H54 (cell line): ENCODE results near the gene PRKCB.

Source experiments
- DNase-seq: peaks from one replicate; pipeline ENCODE4 v3.0.0; 2011; ENCODE audit warnings: low spot score, mixed read lengths; ENCODE audit not compliant: insufficient read length
- FAIRE-seq: peaks from 3 replicates; lab custom pipeline; 2011; peaks lifted over from hg19 to GRCh38; lab: Jason Lieb, UNC
- POLR2A ChIP-seq: IDR thresholded peaks from 2 replicates; pipeline ENCODE4 v1.6.1; 2011; ENCODE audit warnings: low read depth, mild to moderate bottlenecking, low read length

Gene PRKCB

DNA sequence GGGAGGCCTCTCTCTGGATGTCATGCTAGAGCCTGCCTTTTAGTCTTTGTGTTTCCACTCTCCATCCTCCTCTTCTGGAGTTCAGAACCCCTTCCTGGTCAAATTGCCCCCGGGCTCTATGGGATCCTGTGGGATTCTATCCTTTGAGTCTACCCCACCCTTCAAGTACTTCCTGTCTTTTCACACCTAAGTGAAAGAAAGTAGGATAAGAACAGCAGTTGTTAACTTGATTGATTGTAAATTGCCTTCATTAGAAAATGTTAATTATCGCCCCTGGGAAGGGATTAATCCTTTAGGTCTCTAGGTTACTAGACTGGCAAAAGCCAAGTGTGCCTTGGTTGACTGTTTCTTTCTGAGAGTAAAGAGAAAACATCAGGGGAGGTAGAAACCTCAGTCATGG, 30.1 kb downstream of the PRKCB start:
- FAIRE-seq (no peak), DNase-seq (no peak)
- no peak for TF ChIP-seq POLR2A

DNA sequence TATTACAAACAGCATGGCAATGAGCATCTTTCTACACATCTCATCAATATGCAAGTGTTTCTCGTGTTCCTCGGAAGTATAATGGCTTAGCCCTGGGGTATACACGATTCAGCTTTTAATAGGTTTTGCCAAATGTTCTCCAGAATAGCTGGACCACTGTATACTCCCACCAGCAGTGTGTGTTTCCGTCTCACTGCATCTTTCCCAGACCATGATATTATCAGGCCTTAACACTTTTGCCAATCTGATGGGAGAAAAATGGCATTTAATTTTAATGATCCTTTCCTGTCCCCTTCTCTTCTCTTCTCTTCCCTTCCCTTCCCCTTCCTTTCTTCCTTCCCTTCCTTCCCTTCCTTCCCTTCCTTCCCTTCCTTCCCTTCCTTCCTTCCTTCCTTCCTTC, 30.8 kb downstream of the PRKCB start:
- FAIRE-seq (no peak), DNase-seq (no peak)

DNA sequence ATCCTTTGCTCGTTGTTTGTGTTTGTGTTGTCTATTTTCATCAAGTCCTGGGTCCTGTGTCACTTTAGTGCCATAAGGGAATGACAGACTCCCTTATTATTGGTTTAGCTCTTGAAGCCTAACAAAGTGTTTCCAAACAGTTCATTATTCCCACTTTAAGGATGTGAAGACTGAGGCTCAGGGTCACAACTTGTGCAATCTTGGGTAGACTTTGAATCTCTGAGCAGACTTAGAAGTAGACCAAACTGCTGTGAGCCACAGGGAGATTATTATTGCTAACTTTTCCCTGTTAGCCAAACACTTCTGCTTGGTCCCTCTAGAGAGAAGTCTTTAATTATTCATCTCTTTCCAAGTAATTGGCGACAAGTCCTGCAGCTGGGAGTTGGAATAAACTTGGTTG, 31.8 kb downstream of the PRKCB start:
- no peak for FAIRE-seq
- no peak for TF ChIP-seq POLR2A
- no peak for DNase-seq

More for the DNA sequence above, 30.8 kb downstream of the PRKCB start:
- TF ChIP-seq POLR2A, result no peak

DNA sequence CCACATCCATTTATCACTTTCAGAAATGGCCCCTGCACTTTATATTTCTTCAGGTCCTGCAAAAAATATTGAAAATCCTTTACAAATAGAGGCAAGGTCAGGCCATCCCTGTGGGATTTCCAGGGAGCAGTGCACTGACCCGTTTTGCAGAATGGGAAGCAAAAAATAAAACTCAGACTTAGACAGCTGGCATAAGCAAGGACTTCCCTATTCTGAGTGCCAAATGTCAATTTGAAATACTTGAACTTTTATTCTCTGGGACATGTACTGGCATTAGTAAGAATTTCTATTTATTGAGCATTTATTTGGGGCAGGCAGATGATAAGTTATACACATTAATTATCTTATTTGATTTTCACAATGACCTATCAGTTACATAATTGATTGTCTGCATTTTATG, 32.4 kb downstream of the PRKCB start:
- FAIRE-seq (no peak), DNase-seq (no peak)
- TF ChIP-seq POLR2A, result no peak

DNA sequence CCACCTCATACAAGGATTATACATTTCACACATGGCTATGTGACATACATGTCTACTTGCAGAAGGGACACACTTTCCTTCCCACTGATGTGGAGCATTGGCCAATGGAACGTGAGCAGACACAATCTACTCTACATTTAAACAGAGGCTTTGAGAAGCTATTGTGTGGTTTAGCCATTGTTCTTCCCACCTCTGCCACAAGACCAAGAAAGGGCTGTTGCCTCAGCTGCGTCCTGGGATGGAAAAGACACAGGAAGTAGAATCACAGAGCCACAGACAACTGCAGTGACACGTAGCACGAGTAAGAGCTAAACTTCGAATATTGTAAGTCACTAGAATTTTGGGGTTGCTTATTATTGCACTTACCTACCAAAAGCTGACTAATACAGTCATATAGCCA, 33.3 kb downstream of the PRKCB start:
- FAIRE-seq (no peak), DNase-seq (no peak)
- TF ChIP-seq POLR2A, result no peak

DNA sequence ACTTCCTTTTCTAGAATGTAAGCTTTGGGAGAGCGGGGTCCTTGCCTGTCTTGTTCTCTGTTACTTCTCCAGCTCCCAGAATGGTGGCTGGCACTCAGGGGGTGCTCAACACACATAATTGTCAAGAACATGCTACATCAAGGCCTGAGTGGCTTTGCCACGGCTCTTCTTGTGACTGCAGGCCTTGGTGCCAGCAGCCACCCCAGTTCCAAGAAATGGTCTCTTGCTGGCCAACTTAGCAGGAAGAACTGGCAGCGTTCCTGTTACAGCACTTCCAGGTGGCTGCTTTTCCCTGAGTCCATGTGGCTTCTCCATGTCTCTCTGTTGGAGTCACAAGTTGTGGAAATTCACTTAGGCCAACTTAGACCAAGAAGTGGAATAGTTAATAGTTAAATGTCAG, 36.1 kb downstream of the PRKCB start:
- no peak for TF ChIP-seq POLR2A
- no peak for DNase-seq
- no peak for FAIRE-seq

DNA sequence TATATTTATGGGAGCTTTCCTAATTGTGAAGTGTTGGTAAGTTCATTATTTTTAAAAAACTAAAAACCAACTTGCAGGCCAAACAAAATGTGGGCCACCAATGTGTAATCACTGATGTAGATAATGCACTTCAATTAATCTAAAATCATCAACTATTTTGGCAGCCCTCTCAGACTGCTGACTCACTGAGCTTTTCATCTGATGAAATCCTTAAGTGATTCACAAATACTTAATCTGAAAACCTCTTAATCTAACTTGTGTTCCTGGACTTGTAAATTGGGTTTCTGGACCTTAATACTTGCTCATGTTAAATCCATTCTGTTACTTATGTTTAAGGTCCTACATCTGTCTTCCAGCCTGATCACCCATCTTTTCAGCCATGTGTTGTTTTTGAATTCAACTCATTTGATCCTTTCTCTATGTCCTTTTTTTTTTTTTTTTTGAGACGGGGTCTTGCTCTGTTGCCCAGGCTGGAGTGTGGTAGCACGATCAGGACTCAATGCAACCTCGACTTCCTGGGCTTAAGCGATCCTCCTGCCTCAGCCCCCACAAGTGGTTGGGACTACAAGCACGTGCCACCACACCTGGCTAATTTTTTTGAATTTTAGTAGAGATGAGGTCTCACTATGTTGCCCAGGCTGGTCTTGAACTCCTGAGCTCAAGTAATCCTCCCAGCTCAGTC, 39.0 kb downstream of the PRKCB start:
- DNase-seq (no peak), FAIRE-seq (no peak)

DNA sequence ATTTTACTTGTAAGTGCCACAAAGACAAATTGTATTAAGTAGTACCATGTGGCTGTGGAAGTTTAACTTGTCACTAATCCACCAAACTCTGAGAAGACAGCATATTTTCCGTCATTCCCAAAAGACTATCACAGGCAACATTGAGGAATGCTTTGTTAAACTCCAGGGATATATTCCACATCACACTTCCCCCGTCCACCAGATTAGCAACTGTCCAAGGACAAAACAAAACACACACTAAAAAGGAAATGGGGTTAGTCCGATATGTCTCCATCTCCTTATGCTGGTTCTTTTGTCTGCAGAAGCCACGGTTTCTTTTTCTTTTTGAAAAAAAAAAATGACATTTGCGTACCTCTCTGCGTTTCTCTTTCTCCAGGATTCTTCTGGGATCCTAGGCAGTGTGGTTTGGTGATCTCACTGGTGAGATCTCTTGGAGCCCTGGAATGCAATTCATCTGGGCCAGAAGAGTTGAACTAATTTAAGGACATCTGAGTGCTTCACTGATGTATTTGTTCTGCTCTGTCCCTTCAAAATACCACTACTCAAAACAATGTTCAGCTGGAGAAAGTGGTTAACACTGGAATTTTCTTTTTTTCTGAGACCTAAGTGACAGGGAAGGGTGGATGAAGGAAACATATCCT, 40.6 kb downstream of the PRKCB start:
- DNase-seq, result no peak
- TF ChIP-seq POLR2A, result no peak
- FAIRE-seq, result no peak

More for the DNA sequence above, 39.0 kb downstream of the PRKCB start:
- TF ChIP-seq POLR2A, result no peak

DNA sequence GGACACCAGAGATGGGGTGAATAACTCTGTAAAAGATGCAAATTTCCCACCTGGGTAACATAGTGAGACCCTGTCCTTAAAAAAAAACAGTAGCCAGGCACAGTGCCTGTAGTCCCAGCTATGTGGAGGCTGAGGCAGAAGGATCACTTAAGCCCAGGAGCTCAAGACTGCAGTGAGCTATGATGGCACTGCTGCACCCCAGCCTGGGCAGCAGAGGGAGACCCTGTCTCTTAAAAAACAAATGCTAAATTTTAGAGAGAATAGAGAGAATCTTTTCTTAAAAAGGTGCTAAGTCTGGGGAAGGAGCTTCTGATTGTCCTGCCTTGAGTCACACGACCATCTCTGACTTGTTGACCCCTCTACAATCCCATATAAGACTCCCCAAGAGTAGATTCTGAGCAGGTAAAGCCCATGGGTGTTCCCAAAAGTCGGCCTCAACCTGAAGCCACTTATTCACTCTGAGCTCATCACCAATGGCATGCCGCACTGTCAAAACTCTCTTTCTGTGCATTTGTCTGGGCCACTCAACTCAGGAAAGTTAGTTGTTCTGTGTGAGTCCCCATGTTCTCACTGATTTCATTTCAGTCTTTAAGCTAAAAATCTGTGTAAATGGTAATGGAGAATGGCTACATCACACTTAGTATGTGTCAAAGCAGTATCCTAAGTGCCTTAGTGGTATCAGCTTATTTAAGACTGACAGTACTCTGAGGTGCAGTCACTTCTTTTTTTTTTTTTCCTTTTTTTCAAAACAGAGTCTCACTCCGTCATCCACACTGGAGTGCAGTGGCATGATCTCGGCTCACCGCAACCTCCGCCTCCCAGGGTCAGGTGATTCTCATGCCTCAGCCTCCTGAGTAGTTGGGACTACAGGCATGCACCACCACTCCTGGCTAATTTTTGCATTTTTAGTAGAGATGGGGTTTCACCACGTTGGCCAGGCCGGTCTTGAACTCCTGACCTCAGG, 41.6 kb downstream of the PRKCB start:
- TF ChIP-seq POLR2A, result no peak
- DNase-seq (no peak), FAIRE-seq (no peak)

DNA sequence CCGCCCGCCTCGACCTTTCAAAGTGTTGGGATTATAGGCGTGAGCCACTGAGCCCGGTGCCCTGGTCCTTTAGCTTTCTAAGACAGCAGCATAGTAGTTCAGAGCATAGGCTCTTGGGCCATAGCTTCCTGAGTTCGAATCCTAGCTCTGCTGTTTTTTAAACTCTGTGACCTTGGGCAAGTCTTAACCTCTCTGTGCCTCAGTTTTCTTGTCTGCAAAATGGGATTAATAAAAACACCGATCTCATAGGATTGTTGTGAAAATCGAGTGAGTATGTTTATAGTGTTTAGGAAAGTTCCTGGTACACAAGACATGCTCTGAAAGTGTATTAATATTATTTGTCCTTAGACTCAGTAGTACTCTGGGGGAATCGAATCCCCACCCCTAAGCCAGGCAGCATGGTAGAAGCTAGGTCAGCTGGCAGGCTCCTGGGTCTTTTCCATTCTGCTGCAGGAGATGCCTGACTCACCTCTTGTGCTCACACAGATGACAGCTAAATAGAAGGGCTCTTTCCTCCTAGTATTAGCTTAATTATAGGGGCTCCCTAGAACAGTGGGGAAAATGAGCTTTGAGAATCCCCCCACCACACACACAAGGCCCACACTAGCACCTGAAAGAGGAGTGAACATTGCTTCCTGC, 44.1 kb downstream of the PRKCB start:
- TF ChIP-seq POLR2A, result no peak
- FAIRE-seq (no peak), DNase-seq (no peak)

DNA sequence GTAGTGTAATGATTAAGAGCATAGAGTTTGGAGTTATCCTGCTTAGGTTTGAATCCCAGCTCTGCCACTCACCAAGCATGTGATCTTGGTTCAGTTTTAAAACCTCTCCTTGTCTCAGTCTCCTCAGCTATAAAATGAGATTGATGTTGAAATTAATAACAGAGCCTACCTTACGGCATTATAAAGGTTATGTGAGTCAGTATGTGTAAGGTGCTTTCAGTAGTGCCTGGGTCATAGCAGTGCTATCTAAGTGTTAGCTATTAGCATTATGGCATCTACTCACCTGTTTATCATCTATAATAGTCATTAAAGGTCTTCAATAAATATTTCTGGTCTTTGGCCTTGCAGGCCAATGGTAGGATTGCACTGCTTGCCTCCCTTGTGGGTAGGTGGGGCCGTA, 53.4 kb downstream of the PRKCB start:
- FAIRE-seq, result no peak
- DNase-seq, result no peak
- TF ChIP-seq POLR2A, result no peak

DNA sequence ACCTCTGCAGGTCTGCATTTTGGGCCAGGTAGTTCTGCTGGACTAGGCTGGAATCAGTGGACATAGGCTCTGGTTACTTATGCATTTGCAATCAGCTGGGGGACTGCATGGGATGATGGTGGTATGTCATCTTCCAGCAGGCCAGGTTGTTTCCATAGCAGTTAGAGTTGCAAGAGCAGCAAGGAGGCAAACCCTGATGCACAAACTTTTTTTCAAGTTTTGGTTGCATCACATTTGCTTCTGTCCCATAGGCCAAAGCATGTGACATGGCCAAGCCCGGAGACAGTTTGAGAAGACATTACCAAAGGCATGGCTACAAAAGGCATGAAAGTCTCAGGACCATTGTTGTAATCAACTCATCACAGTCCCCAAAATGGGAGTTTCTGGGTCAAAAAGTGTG, 58.2 kb downstream of the PRKCB start:
- FAIRE-seq, result no peak
- TF ChIP-seq POLR2A, result no peak
- DNase-seq, result no peak

DNA sequence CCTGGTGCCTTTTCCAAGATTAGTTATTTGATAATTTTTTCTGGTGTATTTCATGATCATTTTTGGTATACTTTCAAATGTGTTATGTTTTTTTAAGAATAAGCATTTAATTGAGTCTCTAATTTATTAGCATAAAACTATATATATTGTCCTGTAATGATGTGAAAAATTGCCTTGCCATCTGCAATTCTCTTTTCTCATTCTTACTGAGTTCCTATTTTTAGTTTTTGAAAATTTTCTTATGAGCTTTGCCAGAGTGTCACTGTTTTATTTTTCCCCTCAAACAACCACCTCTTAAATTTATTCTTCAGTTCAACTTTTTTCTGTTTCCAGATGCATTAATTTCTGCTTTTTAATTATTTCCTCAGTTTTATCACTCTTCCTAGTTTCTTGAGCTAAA, 59.3 kb downstream of the PRKCB start:
- DNase-seq, result no peak
- TF ChIP-seq POLR2A, result no peak
- no peak for FAIRE-seq
